HL-60 (cell line): ENCODE data around the gene ANGPTL3.

Experiments used
- DNase-seq, 2 experiments: peaks; one replicate each; pipeline ENCODE4 v3.0.0-alpha.2; 2010 to 2020; ENCODE audit warnings: low read depth in 1 of 2, low spot score in 1 of 2
- H3K27ac ChIP-seq: fragments of 250-450 bp; sonication (Bioruptor Pico); replicated peaks from 2 replicates; pipeline ENCODE4 v1.5.1; 2020; ENCODE audit warnings: mild to moderate bottlenecking, moderate library complexity
- H3K27me3 ChIP-seq: fragments of 250-450 bp; sonication (Bioruptor Pico); 2 replicates; pipeline ENCODE4 v1.5.1; 2021; ENCODE audit warnings: mild to moderate bottlenecking, moderate library complexity; ENCODE audit not compliant: insufficient read depth, poor library complexity, severe bottlenecking
- H3K4me3 ChIP-seq: replicated peaks from 2 replicates; pipeline ENCODE4 v1.5.1; 2011; ENCODE audit warnings: mild to moderate bottlenecking, control low read depth, low read length; ENCODE audit not compliant: insufficient read depth
- CTCF ChIP-seq: IDR thresholded peaks from one replicate; pipeline ENCODE4 v1.5.1; 2011; ENCODE audit warnings: low read length, control low read depth, inconsistent platforms; ENCODE audit not compliant: insufficient read depth
- GABPA ChIP-seq: IDR thresholded peaks from 2 replicates; pipeline ENCODE4 v1.6.1; 2012; ENCODE audit warnings: low read depth
- POLR2AphosphoS5 ChIP-seq: IDR thresholded peaks from 2 replicates; pipeline ENCODE4 v1.6.1; 2012; ENCODE audit warnings: low read depth
- REST ChIP-seq: IDR thresholded peaks from 2 replicates; pipeline ENCODE4 v1.6.1; 2012; ENCODE audit warnings: low read depth; ENCODE audit not compliant: insufficient replicate concordance
- SPI1 ChIP-seq: IDR thresholded peaks from 2 replicates; pipeline ENCODE4 v1.6.1; 2012; ENCODE audit warnings: low read depth, mild to moderate bottlenecking, borderline replicate concordance

ANGPTL3 gene

GRCh38 chr1:62654744-62655143 is 57.4 kb downstream of the ANGPTL3 start:
- H3K4me3 ChIP-seq, result no peak overlapping the region
- TF ChIP-seq GABPA (no peak), REST (no peak), SPI1 (no peak), POLR2AphosphoS5 (no peak), CTCF (no peak)
- no peak for DNase-seq
- no peak overlapping the region for H3K27ac ChIP-seq
- no peaks in the 10 kb centered on the region for H3K27me3 ChIP-seq
